K562 (cell line): ENCODE results near the gene SMIM8. TPM values are rescaled to one million over a fixed set of nuclear protein-coding genes. Genes with fewer than 3 reads are reported as not detected.

ENCODE experiments used
- ATAC-seq: fragments of 200-7000 bp; cut with Tn5 transposase; 3 replicates; pipeline ENCODE4 v1.9.1; 2020; ENCODE audit warnings: moderate library complexity
- BruUV-seq: library from RNA; stranded (reverse); fragments of 400-500 nt; replicated peaks from 2 replicates; lab custom pipeline; 2021; lab: Mats Ljungman, UMichigan
- CTCF ChIA-PET: fragments of 300-600 bp; formaldehyde crosslinking; extraction: SDS; loops from one replicate; lab custom pipeline; 2021; ENCODE audit warnings: low intra/inter-chr PET ratio; lab: Yijun Ruan, JAX
- POLR2A ChIA-PET: fragments of 300-600, 350-650 bp; sonication (Branson Sonifier 250); formaldehyde crosslinking; extraction: SDS; loops from one replicate; lab custom pipeline; 2021; ENCODE audit warnings: antibody characterized with exemption, inconsistent platforms; lab: Yijun Ruan, JAX
- DNase-seq, 4 experiments: peaks; one replicate each; pipeline versions ENCODE4 v3.0.0 to v3.0.0-alpha.2; 2011 to 2018; ENCODE audit warnings: low spot score in 3 of 4, mixed read lengths in 3 of 4; ENCODE audit errors: extremely low read depth in 1 of 4
- FAIRE-seq: peaks from 2 replicates; lab custom pipeline; 2011; peaks lifted over from hg19 to GRCh38; lab: Jason Lieb, UNC
- H2AFZ ChIP-seq: 2 replicates; pipeline ENCODE4 v1.6.0; 2011; ENCODE audit warnings: low read depth, low read length, control low read depth, inconsistent platforms
- H3K27ac ChIP-seq: fragments of 200-600 bp; 3 replicates; pipeline ENCODE4 v1.8.0; 2011; ENCODE audit warnings: low read depth, mild to moderate bottlenecking, control low read depth, inconsistent platforms, low read length, moderate library complexity, mixed read lengths; ENCODE audit errors: extremely low read depth
- H3K27me3 ChIP-seq, 2 experiments: fragments of 300-600 bp in 1 of 2; 2 replicates in 1 of 2; 3 replicates in 1 of 2; pipeline versions ENCODE4 v1.6.0 to v1.8.0; 2011; ENCODE audit warnings: inconsistent platforms in 2 of 2, low read length in 2 of 2, mild to moderate bottlenecking in 1 of 2, mixed read lengths in 1 of 2, moderate library complexity in 1 of 2; ENCODE audit not compliant: control insufficient read depth in 2 of 2, insufficient read depth in 2 of 2
- H3K36me3 ChIP-seq: fragments of 300-600 bp; 3 replicates; pipeline ENCODE4 v1.8.0; 2011; ENCODE audit warnings: mild to moderate bottlenecking, low read length, inconsistent platforms; ENCODE audit not compliant: control insufficient read depth, insufficient read depth
- H3K4me1 ChIP-seq, 2 experiments: fragments of 200-600 bp in 1 of 2; replicated peaks in 1 of 2; 2 replicates in 1 of 2; 3 replicates in 1 of 2; pipeline versions ENCODE4 v1.5.1 to v1.8.0; 2011; ENCODE audit warnings: inconsistent platforms in 2 of 2, low read length in 2 of 2, mild to moderate bottlenecking in 1 of 2, mixed read lengths in 1 of 2, moderate library complexity in 1 of 2; ENCODE audit not compliant: control insufficient read depth in 2 of 2, insufficient read depth in 2 of 2
- H3K4me2 ChIP-seq: 2 replicates; pipeline ENCODE4 v1.6.1; 2011; ENCODE audit warnings: low read length, control low read depth, inconsistent platforms, mixed read lengths; ENCODE audit not compliant: insufficient read depth
- H3K4me3 ChIP-seq: fragments of 200-600 bp; sonication (generic), shearing (Covaris generic); 2 replicates; pipeline ENCODE4 v1.5.1; 2016; ENCODE audit warnings: control low read depth, inconsistent platforms
- H3K79me2 ChIP-seq: fragments of 200-600 bp; 3 replicates; pipeline ENCODE4 v1.8.0; 2011; ENCODE audit warnings: low read length, inconsistent platforms; ENCODE audit not compliant: control insufficient read depth, insufficient read depth
- H3K9ac ChIP-seq, 2 experiments: 2 replicates each; pipeline versions ENCODE4 v1.6.0 to v1.6.1; 2011; ENCODE audit warnings: low read depth in 2 of 2, low read length in 2 of 2, control low read depth in 1 of 2, inconsistent platforms in 1 of 2, mild to moderate bottlenecking in 1 of 2, mixed read lengths in 1 of 2; ENCODE audit not compliant: insufficient read depth in 1 of 2
- H3K9me1 ChIP-seq: one replicate; pipeline ENCODE4 v1.6.0; 2011; ENCODE audit warnings: inconsistent platforms, mild to moderate bottlenecking, low read length, moderate library complexity; ENCODE audit not compliant: control insufficient read depth, insufficient read depth
- H3K9me3 ChIP-seq: replicated peaks from 2 replicates; pipeline ENCODE4 v1.5.1; 2011; ENCODE audit warnings: low read depth, low read length, inconsistent platforms; ENCODE audit not compliant: control insufficient read depth, insufficient read depth
- H4K20me1 ChIP-seq: replicated peaks from 2 replicates; pipeline ENCODE4 v1.6.1; 2011; ENCODE audit warnings: low read length, inconsistent platforms, mixed read lengths; ENCODE audit not compliant: control insufficient read depth, insufficient read depth
- ATF7 ChIP-seq: fragments of 450-650 bp; IDR thresholded peaks from 2 replicates; pipeline ENCODE4 v1.7.1; 2014; ENCODE audit warnings: mild to moderate bottlenecking, moderate library complexity
- NR1H2 ChIP-seq: sonication (generic); formaldehyde crosslinking; IDR thresholded peaks from 2 replicates; pipeline ENCODE4 v1.4.0; 2020; ENCODE audit warnings: mild to moderate bottlenecking, missing genetic modification reagents
- SMAD3 ChIP-seq: fragments of 450-650 bp; formaldehyde crosslinking; conservative IDR thresholded peaks from 2 replicates; pipeline ENCODE4 v1.4.0; 2020; ENCODE audit warnings: mild to moderate bottlenecking
- STAG1 ChIP-seq: sonication (generic); formaldehyde crosslinking; IDR thresholded peaks from 2 replicates; pipeline ENCODE4 v1.5.0; 2020; ENCODE audit warnings: missing genetic modification reagents, borderline replicate concordance
- ZNF384 ChIP-seq: IDR thresholded peaks from 2 replicates; pipeline ENCODE4 v1.6.1; 2012; ENCODE audit warnings: low read depth, low read length, improper control_type of control experiment
- WGBS: fragments of 100-300 bp; shearing (Covaris generic); methylation state at CpG from one replicate; pipeline ENCODE4 v1.1.6; 2016; ENCODE audit warnings: low coverage, mixed read lengths; ENCODE audit not compliant: insufficient coverage; ENCODE audit errors: missing lambda C conversion rate; 5-methylcytosine and 5-hydroxymethylcytosine counted together
- in situ Hi-C: fragments of 300-500 bp; cut with MboI; formaldehyde crosslinking; loops from 4 replicates; pipeline ENCODE4 v1.15.0; 2018; ENCODE audit warnings: inconsistent platforms, mixed read lengths
- intact Hi-C: fragments of 100-400 bp; cut with micrococcal nuclease; formaldehyde crosslinking; loops from 2 replicates; pipeline ENCODE4 v1.14.2; 2022
- polyA plus RNA-seq, 8 experiments: library from polyadenylated mRNA; depleted of rRNA in 4 of 8; stranded (reverse) in 5 of 8; unstranded in 3 of 8; fragments of >200 nt; fragmentation: Nextera tagmentation in 2 of 8; fragmentation: Illumina TruSeq in 1 of 8; extraction: Ambion mirVana in 2 of 8; extraction: Trizol in 1 of 8; gene quantifications; 2 replicates each; pipeline versions ENCODE4 v1.2.1 to v1.2.3, GENCODE V29; 2011 to 2014; ENCODE audit warnings: inconsistent platforms in 1 of 8, missing spikeins in 1 of 8
- total RNA-seq, 7 experiments: library from RNA; depleted of rRNA in 6 of 7; stranded (reverse); fragments of >200 nt in 6 of 7; fragmentation: Illumina TruSeq in 2 of 7; extraction: Trizol in 2 of 7; gene quantifications; 2 replicates each; pipeline versions ENCODE4 v1.2.1 to v1.2.3, GENCODE V29; 2011 to 2021; ENCODE audit warnings: low replicate concordance in 1 of 7
- TF ChIP-seq, protein P1 (sequence below): fragments of 450-650 bp; IDR thresholded peaks from 2 replicates; pipeline ENCODE4 v1.6.1; 2016; ENCODE audit warnings: borderline replicate concordance
- TF ChIP-seq, protein P2 (sequence below): fragments of 450-650 bp; IDR thresholded peaks from one replicate; pipeline ENCODE4 v1.6.1; 2018; ENCODE audit warnings: mild to moderate bottlenecking, moderate library complexity; ENCODE audit not compliant: partially characterized antibody
- TF ChIP-seq, protein P3 (sequence below): sonication (generic); IDR thresholded peaks from 2 replicates; pipeline ENCODE4 v1.6.1; 2016

SMIM8 gene
- total and polyA plus RNA-seq, 9 of the 15 experiments (the other 6 are each of a cell fraction or from before 2014, with no cell fraction given): 8.3 to 53.7 (median 15.1) TPM

DNA sequence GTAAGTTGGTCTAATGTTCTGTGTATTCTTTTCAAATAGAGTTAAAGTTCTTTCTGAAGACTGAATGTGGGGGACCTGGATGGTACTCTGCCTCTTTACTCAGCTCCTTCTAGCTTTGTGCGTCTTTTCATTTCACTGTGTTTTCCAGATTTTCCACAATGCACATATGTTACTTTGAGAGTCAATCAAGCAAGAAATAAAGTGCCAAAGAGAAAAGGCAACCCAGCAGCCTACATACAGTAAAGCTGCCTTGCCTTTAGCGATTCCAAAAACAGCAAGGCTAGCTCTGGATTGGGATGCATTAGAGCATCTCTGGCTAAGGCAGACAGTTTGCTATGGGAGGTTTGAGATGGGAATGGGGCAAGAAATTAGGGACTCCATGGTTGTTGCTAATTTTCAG, 27.5 kb downstream of the SMIM8 start:
- Histone ChIP-seq H3K27me3 (no peaks in the 10 kb centered on the region), H3K9me1 (no peaks in the 10 kb centered on the region), H3K79me2 (no peaks in the 10 kb centered on the region), H3K27ac (no peak overlapping the region), H3K36me3 (no peaks in the 10 kb centered on the region), H3K4me1 (no peaks in the 10 kb centered on the region), H3K9ac (no peak overlapping the region), H2AFZ (no peak overlapping the region), H3K4me2 (no peak overlapping the region), H3K9me3 (no peaks in the 10 kb centered on the region), H3K4me3 (no peak overlapping the region), H4K20me1 (no peaks in the 10 kb centered on the region)
- POLR2A ChIA-PET: interaction anchor here (1.0 to 1.8 kb wide), 3 partner anchors 11 to 14 kb away, joined by 4 to 7 read pairs (median 5); no protein-coding TSS in a partner anchor
- DNase-seq: no peak
- FAIRE-seq: no peak
- TF ChIP-seq NR1H2: no peak
- TF ChIP-seq, protein P1, sequence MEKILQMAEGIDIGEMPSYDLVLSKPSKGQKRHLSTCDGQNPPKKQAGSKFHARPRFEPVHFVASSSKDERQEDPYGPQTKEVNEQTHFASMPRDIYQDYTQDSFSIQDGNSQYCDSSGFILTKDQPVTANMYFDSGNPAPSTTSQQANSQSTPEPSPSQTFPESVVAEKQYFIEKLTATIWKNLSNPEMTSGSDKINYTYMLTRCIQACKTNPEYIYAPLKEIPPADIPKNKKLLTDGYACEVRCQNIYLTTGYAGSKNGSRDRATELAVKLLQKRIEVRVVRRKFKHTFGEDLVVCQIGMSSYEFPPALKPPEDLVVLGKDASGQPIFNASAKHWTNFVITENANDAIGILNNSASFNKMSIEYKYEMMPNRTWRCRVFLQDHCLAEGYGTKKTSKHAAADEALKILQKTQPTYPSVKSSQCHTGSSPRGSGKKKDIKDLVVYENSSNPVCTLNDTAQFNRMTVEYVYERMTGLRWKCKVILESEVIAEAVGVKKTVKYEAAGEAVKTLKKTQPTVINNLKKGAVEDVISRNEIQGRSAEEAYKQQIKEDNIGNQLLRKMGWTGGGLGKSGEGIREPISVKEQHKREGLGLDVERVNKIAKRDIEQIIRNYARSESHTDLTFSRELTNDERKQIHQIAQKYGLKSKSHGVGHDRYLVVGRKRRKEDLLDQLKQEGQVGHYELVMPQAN: no peak
- CTCF ChIA-PET: no interaction called here
- no TSS peak for BruUV-seq
- WGBS: 97% methylated on average over 2 of the region's 2 CpGs
- intact Hi-C loops: no loop called here
- in situ Hi-C loops: no loop called here
- no peak for ATAC-seq

DNA sequence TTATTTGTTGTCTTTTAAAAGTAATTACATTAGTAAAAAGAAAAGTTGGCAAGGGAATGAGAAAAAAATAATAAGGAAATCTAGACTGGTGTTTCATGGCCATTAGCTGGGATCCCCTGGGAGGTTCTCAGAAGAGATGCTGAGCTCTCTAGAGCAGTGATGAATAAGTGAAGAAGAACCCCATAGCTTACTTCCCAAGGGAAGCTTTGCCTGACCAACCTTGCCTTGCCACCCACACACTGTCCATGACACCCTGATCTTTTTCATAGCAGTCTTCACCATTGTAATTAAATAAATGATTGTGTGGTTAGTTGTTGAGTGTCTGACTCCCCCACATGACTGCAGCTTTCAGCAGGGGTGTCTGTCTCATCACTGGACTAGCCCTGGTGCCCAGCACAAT, 28.1 kb downstream of the SMIM8 start:
- POLR2A ChIA-PET: interaction anchor here (0.7 to 1.8 kb wide), 5 partner anchors 11 to 239 kb away, joined by 3 to 7 read pairs (median 4); partner anchors contain the start of genes ORC3 and RARS2
- H3K4me3 ChIP-seq: no peak overlapping the region
- no peaks in the 10 kb centered on the region for H3K9me1 ChIP-seq
- H3K27me3 ChIP-seq: no peaks in the 10 kb centered on the region
- H3K27ac ChIP-seq: no peak overlapping the region
- no peaks in the 10 kb centered on the region for H3K36me3 ChIP-seq
- no TSS peak for BruUV-seq
- intact Hi-C loops (no loop called here), in situ Hi-C loops (no loop called here)
- FAIRE-seq (no peak), ATAC-seq (no peak), DNase-seq (no peak)
- no peaks in the 10 kb centered on the region for H3K4me1 ChIP-seq
- CTCF ChIA-PET: no interaction called here
- H3K4me2 ChIP-seq: no peak overlapping the region
- no peaks in the 10 kb centered on the region for H3K9me3 ChIP-seq
- H2AFZ ChIP-seq: no peak overlapping the region
- H3K9ac ChIP-seq: no peak overlapping the region
- no peaks in the 10 kb centered on the region for H3K79me2 ChIP-seq
- H4K20me1 ChIP-seq: no peaks in the 10 kb centered on the region
- TF ChIP-seq STAG1 (no peak), ZNF384 (no peak), SMAD3 (CRISPR knock-in tag) (no peak), ATF7 (no peak)
- TF ChIP-seq, protein P2, sequence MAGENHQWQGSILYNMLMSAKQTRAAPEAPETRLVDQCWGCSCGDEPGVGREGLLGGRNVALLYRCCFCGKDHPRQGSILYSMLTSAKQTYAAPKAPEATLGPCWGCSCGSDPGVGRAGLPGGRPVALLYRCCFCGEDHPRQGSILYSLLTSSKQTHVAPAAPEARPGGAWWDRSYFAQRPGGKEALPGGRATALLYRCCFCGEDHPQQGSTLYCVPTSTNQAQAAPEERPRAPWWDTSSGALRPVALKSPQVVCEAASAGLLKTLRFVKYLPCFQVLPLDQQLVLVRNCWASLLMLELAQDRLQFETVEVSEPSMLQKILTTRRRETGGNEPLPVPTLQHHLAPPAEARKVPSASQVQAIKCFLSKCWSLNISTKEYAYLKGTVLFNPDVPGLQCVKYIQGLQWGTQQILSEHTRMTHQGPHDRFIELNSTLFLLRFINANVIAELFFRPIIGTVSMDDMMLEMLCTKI: no peak
- TF ChIP-seq, protein P3, sequence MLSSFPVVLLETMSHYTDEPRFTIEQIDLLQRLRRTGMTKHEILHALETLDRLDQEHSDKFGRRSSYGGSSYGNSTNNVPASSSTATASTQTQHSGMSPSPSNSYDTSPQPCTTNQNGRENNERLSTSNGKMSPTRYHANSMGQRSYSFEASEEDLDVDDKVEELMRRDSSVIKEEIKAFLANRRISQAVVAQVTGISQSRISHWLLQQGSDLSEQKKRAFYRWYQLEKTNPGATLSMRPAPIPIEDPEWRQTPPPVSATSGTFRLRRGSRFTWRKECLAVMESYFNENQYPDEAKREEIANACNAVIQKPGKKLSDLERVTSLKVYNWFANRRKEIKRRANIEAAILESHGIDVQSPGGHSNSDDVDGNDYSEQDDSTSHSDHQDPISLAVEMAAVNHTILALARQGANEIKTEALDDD: no peak
